HTR-8/SVneo (cell line): Measurements from ENCODE around the gene PRTG.
"Not testable (repeated sequence)": the region's sequence is repeated elsewhere in the genome, so short reads cannot be mapped to it uniquely, and the experiment has no call there.

Experiments
- DNase-seq: peaks from one replicate; pipeline ENCODE4 v3.0.0; 2011; ENCODE audit warnings: low spot score, mixed read lengths; ENCODE audit not compliant: insufficient read length
- FAIRE-seq: peaks from 2 replicates; lab custom pipeline; 2011; peaks lifted over from hg19 to GRCh38; lab: Jason Lieb, UNC

PRTG gene

DNA sequence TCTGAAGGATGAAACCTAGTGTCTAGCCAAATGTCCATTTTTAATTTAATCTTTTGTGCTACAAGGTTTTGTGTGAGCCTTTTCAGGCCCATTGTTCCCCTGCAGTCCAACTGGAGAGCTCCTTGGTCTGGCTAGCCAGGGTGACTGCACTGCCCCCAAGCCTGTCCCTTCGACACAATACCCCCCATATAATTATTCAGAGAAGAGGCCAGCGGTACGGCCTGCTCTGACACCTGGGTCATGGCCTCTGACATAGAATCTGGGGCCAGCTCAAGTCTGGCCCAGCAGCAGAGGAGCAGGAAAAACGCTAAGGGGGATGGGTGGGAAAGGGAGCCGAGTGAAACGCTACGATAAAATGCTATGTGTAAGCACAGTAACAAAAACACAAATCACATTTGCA lies 90.6 kb downstream of the PRTG start:
- DNase-seq = no peak

DNA sequence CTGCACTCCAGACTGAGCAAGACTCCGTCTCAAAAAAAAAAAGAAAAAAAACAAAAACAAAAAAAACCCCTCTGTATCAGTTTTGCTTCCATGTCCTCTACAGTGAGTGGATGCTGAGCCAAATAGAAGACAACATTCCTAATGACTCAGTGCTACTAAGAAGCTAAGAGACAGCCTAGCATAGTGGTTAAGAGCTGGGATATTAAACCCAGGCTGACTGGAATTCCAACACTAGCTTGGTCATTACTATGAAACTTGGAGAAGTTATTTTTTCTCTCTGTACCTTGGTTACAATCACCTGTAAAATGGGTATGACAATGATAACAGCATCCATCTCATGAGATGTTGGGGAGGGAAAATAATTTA lies 93.9 kb downstream of the PRTG start:
- FAIRE-seq (no peak), DNase-seq (peak; percentile 32)

More for the DNA sequence above, 90.6 kb downstream of the PRTG start:
- FAIRE-seq = no peak

- no peak for DNase-seq
Measured at GRCh38 chr15:55638764-55639163, 104.2 kb downstream of the PRTG start.

GRCh38 chr15:55637086-55637485 lies 105.9 kb downstream of the PRTG start:
- DNase-seq = no peak
- no peak for FAIRE-seq

More at GRCh38 chr15:55638764-55639163, 104.2 kb downstream of the PRTG start:
- no peak for FAIRE-seq

DNA sequence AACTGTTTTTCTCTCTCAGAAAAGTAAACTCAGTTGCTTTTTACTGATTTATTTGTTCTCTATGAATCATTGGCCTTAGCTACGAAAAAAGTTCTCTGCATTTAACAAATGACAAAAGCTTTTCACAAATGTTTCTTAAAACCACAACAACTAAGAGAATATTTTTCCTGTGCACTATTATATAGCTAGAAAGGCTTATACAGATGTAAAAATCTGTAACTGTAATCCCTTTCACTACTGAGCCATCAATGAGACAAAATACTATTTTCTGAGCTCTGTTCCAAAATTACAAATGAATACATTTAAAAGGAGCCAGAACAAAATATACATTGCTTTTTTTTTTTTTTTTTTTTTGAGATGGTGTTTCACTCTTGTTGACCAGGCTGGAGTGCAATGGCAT lies 109.2 kb downstream of the PRTG start:
- DNase-seq = no peak
- FAIRE-seq = no peak

- FAIRE-seq (no peak), DNase-seq (no peak)
Measured at GRCh38 chr15:55632434-55632833, 110.5 kb downstream of the PRTG start.

- FAIRE-seq = no peak
- DNase-seq = no peak
Measured at GRCh38 chr15:55630858-55631257, 112.1 kb downstream of the PRTG start.

- FAIRE-seq (no peak), DNase-seq (no peak)
Measured at GRCh38 chr15:55628369-55628730, 114.6 kb downstream of the PRTG start.

GRCh38 chr15:55627730-55628368 lies 115.1 kb downstream of the PRTG start:
- DNase-seq (peak; percentile 70), FAIRE-seq (no peak)

DNA sequence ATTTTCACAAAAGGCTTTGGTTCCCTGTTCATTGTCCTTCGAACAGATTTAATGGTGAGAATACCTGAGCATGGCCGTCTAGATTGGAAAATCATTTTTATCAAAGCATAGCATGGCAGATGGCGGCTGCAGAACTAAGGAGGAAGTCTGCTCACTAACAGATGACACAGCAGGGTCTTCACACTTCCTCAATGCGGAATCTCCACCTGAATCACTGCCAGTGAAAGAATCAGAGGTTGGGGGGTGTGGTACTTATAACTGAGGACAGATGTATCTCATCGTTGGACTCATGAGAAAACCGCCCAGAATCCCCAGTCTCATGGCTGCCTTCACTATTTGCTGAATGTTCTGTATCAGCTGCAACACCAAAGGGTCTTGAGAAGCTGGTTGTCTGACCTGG lies 123.2 kb downstream of the PRTG start:
- no peak for FAIRE-seq
- no peak for DNase-seq

DNA sequence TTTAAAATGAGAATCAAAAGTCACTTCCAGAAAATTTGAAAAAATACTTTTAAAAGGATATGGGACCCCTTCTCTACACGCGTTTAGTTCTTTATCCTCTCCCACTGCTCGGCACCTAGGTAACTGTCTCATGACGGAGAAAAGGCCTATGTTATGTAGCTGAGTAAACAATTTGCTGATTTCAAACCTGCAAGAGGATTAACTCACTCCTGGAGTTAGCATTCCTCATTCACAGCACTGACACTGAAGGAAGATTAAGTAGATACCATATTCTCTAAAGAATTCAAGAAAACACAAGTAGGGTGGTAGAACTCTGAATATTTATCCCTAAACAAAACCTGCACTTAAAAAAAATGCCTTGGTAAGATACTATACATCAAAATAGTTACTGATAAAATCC lies 124.6 kb downstream of the PRTG start:
- DNase-seq (no peak), FAIRE-seq (no peak)

- no peak for FAIRE-seq
- DNase-seq = no peak
Measured at GRCh38 chr15:55615445-55615844, 127.5 kb downstream of the PRTG start.

DNA sequence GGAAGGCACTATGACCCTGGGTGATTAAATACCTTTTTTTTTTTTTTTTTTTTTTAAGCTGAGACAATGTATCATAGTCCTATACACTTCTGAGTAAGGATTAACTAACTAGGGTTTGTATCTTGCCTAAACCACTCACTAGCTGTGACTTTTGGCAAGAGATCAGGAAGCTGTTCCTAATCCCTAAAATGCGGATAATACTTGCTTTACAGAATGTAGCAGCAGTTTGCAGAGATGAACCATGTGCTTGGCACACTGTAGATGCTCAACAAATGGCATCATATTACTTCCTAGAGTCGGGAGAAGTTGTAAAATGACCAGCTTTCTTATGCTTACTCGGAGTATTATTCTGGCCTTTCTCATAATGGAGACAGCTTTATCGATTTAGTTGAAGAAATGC lies 129.2 kb downstream of the PRTG start:
- FAIRE-seq (no peak), DNase-seq (no peak)

- FAIRE-seq (no peak), DNase-seq (no peak)
Measured at GRCh38 chr15:55606214-55606613, 136.7 kb downstream of the PRTG start.

DNA sequence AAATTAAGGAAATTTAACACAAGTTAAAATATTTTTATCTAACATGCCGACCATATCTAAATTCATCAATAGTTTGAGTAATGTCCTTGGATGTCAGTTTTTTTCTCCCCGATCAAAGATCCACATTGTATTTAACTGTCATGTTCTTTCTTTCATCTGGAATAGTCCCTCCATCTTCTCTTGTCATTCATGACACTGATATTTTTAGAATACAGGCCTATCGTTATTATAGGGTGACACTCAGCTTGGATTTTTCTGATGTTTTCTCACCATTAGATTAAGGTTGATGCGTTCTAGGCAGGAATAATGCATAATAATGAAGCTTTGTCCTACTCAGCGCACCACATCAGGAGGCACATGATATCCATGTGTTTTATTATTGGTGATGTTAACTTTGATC lies 141.6 kb downstream of the PRTG start:
- no peak for DNase-seq
- FAIRE-seq = no peak

DNA sequence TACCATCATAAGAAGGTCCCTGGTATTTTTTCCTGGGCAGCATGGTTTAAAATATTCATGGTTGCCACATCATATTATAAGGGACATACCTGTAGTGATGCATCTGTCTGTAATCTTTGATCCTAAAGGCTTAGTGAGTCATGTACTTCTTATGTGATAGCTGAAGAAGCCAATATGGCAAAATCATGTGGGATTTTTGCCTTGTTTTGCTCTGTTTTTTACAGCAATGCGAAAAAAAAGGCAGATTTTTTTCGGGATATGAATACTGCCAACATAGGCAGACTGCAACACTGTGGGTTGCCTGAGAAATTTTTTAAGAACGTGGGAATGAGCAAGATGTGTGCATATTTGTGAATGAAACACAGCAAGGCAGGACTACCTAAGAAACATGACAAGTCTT lies 143.5 kb downstream of the PRTG start:
- DNase-seq (no peak), FAIRE-seq (no peak)

GRCh38 chr15:55593019-55593418 lies 149.9 kb downstream of the PRTG start:
- not testable (repeated sequence) for FAIRE-seq, DNase-seq

DNA sequence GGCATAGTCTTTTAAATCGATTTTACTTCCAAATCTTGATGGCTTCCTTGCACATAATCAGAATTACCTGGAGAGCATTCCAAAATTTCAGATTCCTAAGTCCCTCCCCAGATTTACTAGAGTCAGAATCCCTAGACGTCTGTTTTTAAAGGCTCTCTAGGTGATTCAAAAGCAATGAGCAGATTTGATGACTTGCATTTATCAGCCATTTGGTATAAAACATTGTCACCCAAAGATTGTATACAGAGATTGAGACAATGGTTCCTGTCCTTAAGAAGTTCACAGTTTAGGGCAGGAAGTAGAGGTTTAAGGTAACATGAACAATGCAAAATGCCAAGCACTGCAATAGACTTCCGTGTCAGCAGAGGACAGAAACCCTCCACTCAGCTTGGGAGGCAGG lies 152.2 kb downstream of the PRTG start:
- no peak for FAIRE-seq
- no peak for DNase-seq

DNA sequence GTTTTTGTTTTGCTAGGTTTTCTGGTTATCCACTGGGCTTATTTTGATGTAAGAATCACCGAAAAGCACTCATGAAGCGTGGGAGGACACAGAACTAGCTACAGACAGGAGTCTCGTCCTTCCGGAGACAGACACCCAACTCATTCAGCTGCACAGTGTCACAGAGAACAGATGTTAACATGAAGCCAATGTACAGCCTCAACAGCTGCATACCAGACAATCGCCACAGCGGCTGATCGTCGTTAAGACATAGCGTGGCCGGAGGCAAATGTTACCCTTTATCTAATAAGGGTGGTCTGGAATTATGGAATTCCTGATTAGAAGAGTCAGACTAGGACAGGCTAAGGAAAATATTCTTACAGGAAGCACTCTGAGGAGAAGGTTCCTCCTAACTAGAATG lies 153.7 kb downstream of the PRTG start:
- FAIRE-seq (no peak), DNase-seq (no peak)

- DNase-seq (peak; percentile 22), FAIRE-seq (no peak)
Measured at GRCh38 chr15:55588815-55589115, 154.2 kb downstream of the PRTG start.

- peak; percentile 41 for DNase-seq
- peak; percentile 9 for FAIRE-seq
Measured at GRCh38 chr15:55588070-55588814, 154.7 kb downstream of the PRTG start, which contains the start of gene PYGO1. TSS of gene PYGO1 (minus strand) at chr15:55588345. CDS start at chr15:55587883, 462 bp downstream.
